ENCODE measurements around the gene RFX4. TPM values are rescaled to one million over a fixed set of nuclear protein-coding genes. Genes with fewer than 3 reads are reported as not detected.

The RFX4 gene
- total and polyA plus RNA-seq, 9 of the 15 experiments (the other 6 are each of a cell fraction or from before 2014, with no cell fraction given) = not detected

DNA sequence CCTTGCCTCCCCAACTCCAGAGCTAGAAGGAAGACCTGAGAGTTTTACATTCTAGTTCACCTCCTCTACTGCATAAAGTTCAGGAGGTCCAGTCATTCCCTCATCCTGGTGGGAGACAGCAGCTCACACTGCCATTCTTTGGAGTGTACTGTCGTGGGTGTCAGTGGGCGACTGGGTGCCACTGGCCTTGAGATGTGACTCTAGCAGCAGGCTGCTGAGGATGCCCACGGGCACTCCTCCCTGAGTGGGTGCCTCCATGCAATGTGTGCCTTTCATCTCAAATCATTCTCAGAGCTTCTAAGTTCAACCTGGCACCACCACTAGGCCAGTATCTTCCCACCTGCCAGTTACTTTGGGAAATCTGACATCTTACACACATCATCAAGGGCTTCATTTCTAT, 12.5 kb downstream of the RFX4 start:
- H3K9me1 ChIP-seq (ENCODE audit: control insufficient read depth, insufficient read depth, low read length) = no peaks in the 10 kb centered on the region
- H3K4me3 ChIP-seq = no peak overlapping the region
- 0% methylated on average over 3 of the region's 3 CpGs for WGBS (ENCODE audit: insufficient coverage, low coverage, missing lambda C conversion rate)
- peaks cover 0 to 3% of the 10 kb centered on the region in 2 experiments; a peak in 1 of 5 replicates for H3K4me1 ChIP-seq (replicated peaks in 1 of 2; ENCODE audit: control insufficient read depth in 2 of 2, insufficient read depth in 2 of 2, low read length in 2 of 2)
- intact Hi-C loops (cut with micrococcal nuclease) (no loop called here), in situ Hi-C loops (cut with MboI) (no loop called here)
- no peaks in the 10 kb centered on the region for H3K79me2 ChIP-seq (ENCODE audit: control insufficient read depth, insufficient read depth, low read length)
- no peaks in the 10 kb centered on the region for H3K9me3 ChIP-seq (replicated peaks; ENCODE audit: control insufficient read depth, insufficient read depth, low read depth, low read length)
- H4K20me1 ChIP-seq (replicated peaks; ENCODE audit: control insufficient read depth, insufficient read depth, low read length) = no peaks in the 10 kb centered on the region
- ChIA-PET POLR2A (interaction anchor here (0.6 to 1.5 kb wide), 2 partner anchors 53 to 177 kb away, joined by 3 read pairs; no protein-coding TSS in a partner anchor), CTCF (ENCODE audit: low intra/inter-chr PET ratio) (no interaction called here)
- no TSS peak for BruUV-seq (replicated peaks)
- no peak overlapping the region for H3K9ac ChIP-seq (ENCODE audit: insufficient read depth in 1 of 2, low read depth in 2 of 2, low read length in 2 of 2)
- ATAC-seq = no peak
- TF ChIP-seq ILK (tag; IDR thresholded peaks at IDR 0.05; ENCODE audit: borderline replicate concordance, low read depth) (no peak), PTBP1 (IDR thresholded peaks at IDR 0.05; ENCODE audit: low read depth, low read length) (no peak), TBP (optimal IDR thresholded peaks at IDR 0.05; ENCODE audit: low read depth, low read length) (no peak), CBX2 (IDR thresholded peaks at IDR 0.05; ENCODE audit: insufficient read depth, low read length, poor library complexity, severe bottlenecking) (no peak), ZNF695 (CRISPR knock-in tag; IDR thresholded peaks at IDR 0.05) (no peak), HDAC2 (IDR thresholded peaks at IDR 0.05) (no peak), MEF2D (tag; conservative IDR thresholded peaks at IDR 0.05; ENCODE audit: low read depth) (no peak)
- TF ChIP-seq, protein P1, sequence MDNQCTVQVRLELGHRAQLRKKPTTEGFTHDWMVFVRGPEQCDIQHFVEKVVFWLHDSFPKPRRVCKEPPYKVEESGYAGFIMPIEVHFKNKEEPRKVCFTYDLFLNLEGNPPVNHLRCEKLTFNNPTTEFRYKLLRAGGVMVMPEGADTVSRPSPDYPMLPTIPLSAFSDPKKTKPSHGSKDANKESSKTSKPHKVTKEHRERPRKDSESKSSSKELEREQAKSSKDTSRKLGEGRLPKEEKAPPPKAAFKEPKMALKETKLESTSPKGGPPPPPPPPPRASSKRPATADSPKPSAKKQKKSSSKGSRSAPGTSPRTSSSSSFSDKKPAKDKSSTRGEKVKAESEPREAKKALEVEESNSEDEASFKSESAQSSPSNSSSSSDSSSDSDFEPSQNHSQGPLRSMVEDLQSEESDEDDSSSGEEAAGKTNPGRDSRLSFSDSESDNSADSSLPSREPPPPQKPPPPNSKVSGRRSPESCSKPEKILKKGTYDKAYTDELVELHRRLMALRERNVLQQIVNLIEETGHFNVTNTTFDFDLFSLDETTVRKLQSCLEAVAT (IDR thresholded peaks at IDR 0.05) = no peak
- TF ChIP-seq, protein P2, sequence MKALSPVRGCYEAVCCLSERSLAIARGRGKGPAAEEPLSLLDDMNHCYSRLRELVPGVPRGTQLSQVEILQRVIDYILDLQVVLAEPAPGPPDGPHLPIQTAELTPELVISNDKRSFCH (CRISPR knock-in tag; IDR thresholded peaks at IDR 0.05) = no peak
- TF ChIP-seq, protein P2 (tag; IDR thresholded peaks at IDR 0.05) = no peak
- TF ChIP-seq, protein P3, sequence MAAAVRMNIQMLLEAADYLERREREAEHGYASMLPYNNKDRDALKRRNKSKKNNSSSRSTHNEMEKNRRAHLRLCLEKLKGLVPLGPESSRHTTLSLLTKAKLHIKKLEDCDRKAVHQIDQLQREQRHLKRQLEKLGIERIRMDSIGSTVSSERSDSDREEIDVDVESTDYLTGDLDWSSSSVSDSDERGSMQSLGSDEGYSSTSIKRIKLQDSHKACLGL (CRISPR knock-in tag; IDR thresholded peaks at IDR 0.05; ENCODE audit: borderline replicate concordance, poor library complexity, severe bottlenecking) = no peak
- FAIRE-seq = no peak
- H3K27me3 ChIP-seq (ENCODE audit: control insufficient read depth in 2 of 2, insufficient read depth in 2 of 2, low read length in 2 of 2) = peaks cover 9 to 15% of the 10 kb centered on the region in 2 experiments; a peak in 3 of 5 replicates
- no peak overlapping the region for H3K27ac ChIP-seq (ENCODE audit: extremely low read depth, low read depth, low read length)
- H2AFZ ChIP-seq (ENCODE audit: low read depth, low read length) = no peak overlapping the region
- H3K4me2 ChIP-seq (ENCODE audit: insufficient read depth, low read length) = no peak overlapping the region
- no peaks in the 10 kb centered on the region for H3K36me3 ChIP-seq (ENCODE audit: control insufficient read depth, insufficient read depth, low read length)
- DNase-seq (ENCODE audit: extremely low read depth in 1 of 4, low spot score in 3 of 4) = peak in 1 of 4 experiments; percentile 2
